Uterus (tissue), 4 donors: ENCODE measurements around the gene KLRC1. TPM values are rescaled to one million over a fixed set of nuclear protein-coding genes. Genes with fewer than 3 reads are reported as not detected.
"Not testable (repeated sequence)": the region's sequence is repeated elsewhere in the genome, so short reads cannot be mapped to it uniquely, and the experiment has no call there.

Experiments used
- DNase-seq, 2 donors: peaks; one replicate each; pipeline ENCODE4 v3.0.0-alpha.2; 2019 to 2020
- H3K27ac ChIP-seq, 2 donors: fragments of 200-600 bp; sonication (generic); 1 replicate in 1 of 2; 2 replicates in 1 of 2; pipeline ENCODE4 v1.5.1; 2016 to 2018
- H3K27me3 ChIP-seq, 2 donors: fragments of 200-600 bp; sonication (generic); one replicate each; pipeline ENCODE4 v1.5.1; 2018 to 2019; ENCODE audit warnings: control low read depth in 1 of 2
- H3K36me3 ChIP-seq, 2 donors: fragments of 200-600 bp; sonication (generic); one replicate each; pipeline ENCODE4 v1.5.1; 2019; ENCODE audit warnings: control low read depth in 1 of 2
- H3K4me1 ChIP-seq, 2 donors: fragments of 200-600 bp; sonication (generic); one replicate each; pipeline ENCODE4 v1.5.1; 2018 to 2019; ENCODE audit warnings: control low read depth in 1 of 2
- H3K4me3 ChIP-seq, 2 donors: fragments of 200-600 bp; sonication (generic); 1 replicate in 1 of 2; 2 replicates in 1 of 2; pipeline ENCODE4 v1.5.1; 2018 to 2019; ENCODE audit warnings: mild to moderate bottlenecking in 1 of 2
- H3K9me3 ChIP-seq, 2 donors: fragments of 200-600 bp; sonication (generic); one replicate each; pipeline ENCODE4 v1.5.1; 2019; ENCODE audit warnings: control low read depth in 1 of 2
- POLR2A ChIP-seq, 2 donors: fragments of 450-650 bp; IDR thresholded peaks; one replicate each; pipeline ENCODE4 v1.6.1; 2016; ENCODE audit warnings: antibody characterized with exemption in 2 of 2, mild to moderate bottlenecking in 1 of 2, moderate library complexity in 1 of 2
- intact Hi-C: fragments of 100-400 bp; cut with DNase I; formaldehyde crosslinking; loops from one replicate; pipeline ENCODE4 v1.15.1; 2023; ENCODE audit warnings: low total_unique reads
- total RNA-seq, 4 donors: library from RNA; depleted of rRNA in 3 of 4; stranded (reverse); fragments of >200 nt in 3 of 4; gene quantifications; one replicate each; pipeline versions ENCODE4 v1.1.0 to v1.2.4, GENCODE V29; 2014 to 2023
- TF ChIP-seq, protein P1 (sequence below), 4 experiments: fragments of 200-600 bp in 2 of 4; fragments of 450-650 bp in 2 of 4; sonication (generic) in 2 of 4; IDR thresholded peaks; one replicate each; pipeline ENCODE4 v1.5.1; 2016 to 2019; ENCODE audit warnings: antibody characterized with exemption in 4 of 4, mild to moderate bottlenecking in 2 of 4, moderate library complexity in 1 of 4
- donor health status: DM: yes; HTN: yes; CAD: no.

KLRC1 gene
- total RNA-seq, 4 donors from 2014 or later, result 1.2 to 1.7 TPM; not detected in 2

DNA sequence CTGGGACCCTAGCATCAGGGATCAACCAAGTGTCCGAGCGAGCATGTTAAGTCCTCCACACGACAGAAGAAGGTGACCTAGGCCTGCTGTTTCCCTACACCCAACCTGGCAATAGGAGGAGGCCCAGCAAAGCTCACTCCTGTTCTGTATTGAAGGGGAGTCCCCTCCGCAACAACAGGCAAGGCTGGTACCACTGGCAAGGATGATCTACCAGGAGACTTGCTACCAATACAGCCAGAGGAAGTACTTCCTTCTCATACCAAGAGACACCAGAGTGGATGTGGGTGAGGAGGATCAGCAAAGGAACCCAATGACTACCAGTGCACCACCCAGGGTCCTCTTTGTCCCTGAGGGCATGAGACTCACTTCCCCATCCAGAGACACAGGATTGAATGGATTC lies 4.9 kb downstream of the KLRC1 start:
- TF ChIP-seq, protein P1, sequence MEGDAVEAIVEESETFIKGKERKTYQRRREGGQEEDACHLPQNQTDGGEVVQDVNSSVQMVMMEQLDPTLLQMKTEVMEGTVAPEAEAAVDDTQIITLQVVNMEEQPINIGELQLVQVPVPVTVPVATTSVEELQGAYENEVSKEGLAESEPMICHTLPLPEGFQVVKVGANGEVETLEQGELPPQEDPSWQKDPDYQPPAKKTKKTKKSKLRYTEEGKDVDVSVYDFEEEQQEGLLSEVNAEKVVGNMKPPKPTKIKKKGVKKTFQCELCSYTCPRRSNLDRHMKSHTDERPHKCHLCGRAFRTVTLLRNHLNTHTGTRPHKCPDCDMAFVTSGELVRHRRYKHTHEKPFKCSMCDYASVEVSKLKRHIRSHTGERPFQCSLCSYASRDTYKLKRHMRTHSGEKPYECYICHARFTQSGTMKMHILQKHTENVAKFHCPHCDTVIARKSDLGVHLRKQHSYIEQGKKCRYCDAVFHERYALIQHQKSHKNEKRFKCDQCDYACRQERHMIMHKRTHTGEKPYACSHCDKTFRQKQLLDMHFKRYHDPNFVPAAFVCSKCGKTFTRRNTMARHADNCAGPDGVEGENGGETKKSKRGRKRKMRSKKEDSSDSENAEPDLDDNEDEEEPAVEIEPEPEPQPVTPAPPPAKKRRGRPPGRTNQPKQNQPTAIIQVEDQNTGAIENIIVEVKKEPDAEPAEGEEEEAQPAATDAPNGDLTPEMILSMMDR (IDR thresholded peaks at IDR 0.05), result no peak
- no peak for TF ChIP-seq POLR2A (IDR thresholded peaks at IDR 0.05)
- no peaks in the 10 kb centered on the region for H3K27me3 ChIP-seq
- H3K27ac ChIP-seq, result no peak overlapping the region
- no peak for DNase-seq
- no peaks in the 10 kb centered on the region for H3K36me3 ChIP-seq
- no peak overlapping the region for H3K4me3 ChIP-seq
- intact Hi-C loops, result no loop called here
- H3K4me1 ChIP-seq, result no peaks in the 10 kb centered on the region
- H3K9me3 ChIP-seq, result no peaks in the 10 kb centered on the region

DNA sequence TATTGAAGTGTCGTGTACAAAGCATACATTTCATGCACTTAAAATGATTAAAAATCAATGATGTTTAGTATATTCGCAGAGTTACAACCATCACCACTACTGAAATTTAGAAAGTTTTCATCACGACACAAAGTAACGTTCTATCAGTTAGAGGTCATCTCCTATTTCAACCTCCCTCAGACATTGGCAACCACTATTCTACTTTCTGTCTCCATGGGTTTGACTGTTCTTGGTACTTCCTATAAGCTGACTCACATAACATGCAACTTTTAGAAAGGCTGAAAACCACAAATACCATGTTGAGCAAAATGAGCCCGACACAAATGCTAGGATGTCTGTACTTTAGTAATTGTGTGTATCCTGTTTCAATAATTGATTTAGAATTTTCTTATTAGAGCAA lies 7.1 kb downstream of the KLRC1 start:
- H3K36me3 ChIP-seq, H3K27ac ChIP-seq, DNase-seq, intact Hi-C loops, H3K27me3 ChIP-seq, H3K4me1 ChIP-seq, H3K9me3 ChIP-seq, H3K4me3 ChIP-seq: not testable (repeated sequence)

DNA sequence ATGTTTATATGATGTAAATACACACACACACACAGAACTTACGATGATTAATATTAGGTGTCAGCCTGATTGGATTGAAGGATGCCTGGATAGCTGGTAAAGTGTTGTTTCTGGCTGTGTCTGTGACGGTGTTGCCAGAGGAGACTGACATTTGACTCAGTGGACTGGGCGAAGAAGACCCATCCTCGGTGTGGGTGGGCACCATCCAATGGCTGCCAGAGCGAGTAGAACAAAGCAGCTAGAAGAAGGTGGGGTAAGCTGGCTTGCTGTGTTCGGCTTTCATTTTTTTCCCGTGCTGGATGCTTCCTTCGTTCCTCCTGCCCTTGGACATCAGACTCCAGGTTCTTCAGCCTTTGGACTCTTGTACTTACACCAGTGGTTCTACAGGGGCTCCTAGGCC lies 12.0 kb downstream of the KLRC1 start:
- intact Hi-C loops, H3K27me3 ChIP-seq, H3K27ac ChIP-seq, DNase-seq, H3K4me1 ChIP-seq, H3K9me3 ChIP-seq, H3K36me3 ChIP-seq, H3K4me3 ChIP-seq: not testable (repeated sequence)

DNA sequence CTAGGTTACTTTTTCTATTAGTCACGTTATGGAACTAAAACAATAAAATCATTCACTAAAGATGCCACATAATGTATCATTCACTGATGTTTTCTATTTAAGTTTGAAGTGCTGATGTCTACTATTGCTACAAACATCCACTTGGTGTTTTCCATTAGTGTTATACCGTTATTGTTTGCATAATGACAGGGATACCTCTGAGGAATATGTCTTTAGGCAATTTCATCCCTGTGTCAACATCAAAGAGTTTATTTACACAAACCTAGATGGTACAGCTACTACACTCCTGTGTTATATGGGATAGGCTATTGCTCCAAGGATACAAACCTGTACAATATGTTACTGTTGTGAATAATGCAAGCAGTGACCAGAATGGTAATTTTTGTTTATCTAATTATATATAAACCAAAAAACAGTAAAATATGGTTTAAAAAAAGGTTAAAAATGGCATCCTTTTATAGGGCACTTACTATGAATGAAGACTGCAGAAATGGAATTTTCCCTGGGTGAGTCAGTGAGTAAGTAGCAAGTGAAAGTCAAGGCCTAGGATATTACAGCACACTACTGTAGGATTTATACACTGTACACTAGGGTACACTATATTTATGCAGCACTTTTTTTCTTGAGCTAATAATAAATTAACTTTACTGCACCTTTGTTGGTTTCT lies 13.4 kb downstream of the KLRC1 start:
- H3K27ac ChIP-seq, H3K4me1 ChIP-seq, intact Hi-C loops, H3K36me3 ChIP-seq, H3K27me3 ChIP-seq, H3K4me3 ChIP-seq, DNase-seq, H3K9me3 ChIP-seq: not testable (repeated sequence)

DNA sequence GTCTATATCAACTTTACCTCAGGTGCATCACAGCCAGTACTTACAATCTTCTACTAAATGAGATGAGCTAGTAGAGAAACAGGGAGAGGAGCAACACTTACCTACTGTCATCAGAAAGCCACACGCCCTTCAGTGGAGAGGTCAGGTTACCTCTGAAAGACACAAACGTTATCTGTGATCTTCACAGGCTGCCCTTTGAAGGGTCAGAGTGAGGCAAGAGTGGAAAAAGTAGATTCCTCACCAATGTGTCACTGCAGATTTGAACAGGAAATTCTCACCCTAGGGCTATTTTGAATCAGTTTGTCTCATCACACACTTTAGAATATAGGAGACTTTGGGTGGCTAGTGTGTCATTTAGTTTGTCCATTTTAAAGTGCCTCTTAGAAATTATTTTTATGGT lies 15.6 kb downstream of the KLRC1 start:
- intact Hi-C loops, H3K4me1 ChIP-seq, H3K9me3 ChIP-seq, DNase-seq, H3K27ac ChIP-seq, H3K36me3 ChIP-seq, H3K27me3 ChIP-seq, H3K4me3 ChIP-seq: not testable (repeated sequence)

DNA sequence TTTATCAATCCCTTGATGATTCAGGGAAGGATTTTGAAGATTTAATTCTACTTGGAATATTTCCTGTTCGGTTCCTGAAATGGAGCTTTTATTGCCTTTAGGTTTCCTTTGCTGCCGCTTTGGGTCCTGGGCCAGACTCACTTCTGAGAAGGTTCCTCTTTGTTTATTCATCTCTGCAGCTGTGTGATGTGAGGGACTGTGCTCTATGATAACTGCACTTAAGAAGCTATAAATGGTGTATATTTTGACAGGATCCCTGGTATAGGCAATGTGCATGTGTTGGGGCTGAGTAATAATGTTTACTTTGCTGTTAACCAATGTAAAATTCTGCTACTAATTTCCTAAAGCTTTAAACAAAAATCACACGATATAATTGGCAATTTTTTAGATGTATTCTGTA lies 17.4 kb downstream of the KLRC1 start, which contains the start of gene KLRC2:
Gene KLRC2 (minus strand): TSS at position 195 of the 400 bp plus-strand sequence. CDS start 24 bp downstream, at position 171.
- H3K4me1 ChIP-seq, intact Hi-C loops, H3K27me3 ChIP-seq, DNase-seq, H3K27ac ChIP-seq, H3K4me3 ChIP-seq, H3K9me3 ChIP-seq, H3K36me3 ChIP-seq: not testable (repeated sequence)

DNA sequence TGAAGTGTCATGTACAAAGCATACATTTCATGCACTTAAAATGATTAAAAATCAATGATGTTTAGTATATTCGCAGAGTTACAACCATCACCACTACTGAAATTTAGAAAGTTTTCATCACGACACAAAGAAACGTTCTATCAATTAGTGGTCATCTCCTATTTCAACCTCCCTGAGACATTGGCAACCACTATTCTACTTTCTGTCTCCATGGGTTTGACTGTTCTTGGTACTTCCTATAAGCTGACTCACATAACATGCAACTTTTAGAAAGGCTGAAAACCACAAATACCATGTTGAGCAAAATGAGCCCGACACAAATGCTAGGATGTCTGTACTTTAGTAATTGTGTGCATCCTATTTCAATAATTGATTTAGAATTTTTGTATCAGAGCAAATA lies 22.6 kb downstream of the KLRC1 start:
- H3K4me1 ChIP-seq, DNase-seq, H3K27me3 ChIP-seq, H3K9me3 ChIP-seq, H3K36me3 ChIP-seq, H3K27ac ChIP-seq, H3K4me3 ChIP-seq, intact Hi-C loops: not testable (repeated sequence)

DNA sequence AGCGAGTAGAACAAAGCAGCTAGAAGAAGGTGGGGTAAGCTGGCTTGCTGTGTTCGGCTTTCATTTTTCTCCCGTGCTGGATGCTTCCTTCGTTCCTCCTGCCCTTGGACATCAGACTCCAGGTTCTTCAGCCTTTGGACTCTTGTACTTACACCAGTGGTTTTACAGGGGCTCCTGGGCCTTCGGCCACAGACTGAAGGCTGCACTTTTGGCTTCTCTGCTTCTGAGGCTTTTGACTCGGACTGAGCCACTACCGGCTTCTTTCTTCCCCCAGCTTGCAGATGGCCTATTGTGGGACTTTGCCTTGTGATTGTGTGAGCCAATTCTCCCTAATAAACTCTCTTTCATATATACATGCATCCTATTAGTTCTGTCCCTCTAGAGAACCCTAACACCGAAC lies 27.2 kb downstream of the KLRC1 start:
- intact Hi-C loops, H3K4me1 ChIP-seq, H3K4me3 ChIP-seq, H3K27ac ChIP-seq, H3K36me3 ChIP-seq, DNase-seq, H3K27me3 ChIP-seq, H3K9me3 ChIP-seq: not testable (repeated sequence)

DNA sequence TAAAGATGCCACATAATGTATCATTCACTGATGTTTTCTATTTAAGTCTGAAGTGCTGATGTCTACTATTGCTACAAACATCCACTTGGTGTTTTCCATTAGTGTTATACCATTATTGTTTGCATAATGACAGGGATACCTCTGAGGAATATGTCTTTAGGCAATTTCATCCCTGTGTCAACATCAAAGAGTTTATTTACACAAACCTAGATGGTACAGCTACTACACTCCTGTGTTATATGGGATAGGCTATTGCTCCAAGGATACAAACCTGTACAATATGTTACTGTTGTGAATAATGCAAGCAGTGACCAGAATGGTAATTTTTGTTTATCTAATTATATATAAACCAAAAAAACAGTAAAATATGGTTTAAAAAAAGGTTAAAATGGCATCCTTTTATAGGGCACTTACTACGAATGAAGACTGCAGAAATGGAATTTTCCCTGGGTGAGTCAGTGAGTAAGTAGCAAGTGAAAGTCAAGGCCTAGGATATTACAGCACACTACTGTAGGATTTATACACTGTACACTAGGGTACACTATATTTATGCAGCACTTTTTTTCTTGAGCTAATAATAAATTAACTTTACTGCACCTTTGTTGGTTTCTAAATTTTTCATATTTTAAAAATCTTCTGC lies 28.8 kb downstream of the KLRC1 start:
- H3K9me3 ChIP-seq, H3K27ac ChIP-seq, H3K4me3 ChIP-seq, H3K27me3 ChIP-seq, intact Hi-C loops, H3K36me3 ChIP-seq, DNase-seq, H3K4me1 ChIP-seq: not testable (repeated sequence)

DNA sequence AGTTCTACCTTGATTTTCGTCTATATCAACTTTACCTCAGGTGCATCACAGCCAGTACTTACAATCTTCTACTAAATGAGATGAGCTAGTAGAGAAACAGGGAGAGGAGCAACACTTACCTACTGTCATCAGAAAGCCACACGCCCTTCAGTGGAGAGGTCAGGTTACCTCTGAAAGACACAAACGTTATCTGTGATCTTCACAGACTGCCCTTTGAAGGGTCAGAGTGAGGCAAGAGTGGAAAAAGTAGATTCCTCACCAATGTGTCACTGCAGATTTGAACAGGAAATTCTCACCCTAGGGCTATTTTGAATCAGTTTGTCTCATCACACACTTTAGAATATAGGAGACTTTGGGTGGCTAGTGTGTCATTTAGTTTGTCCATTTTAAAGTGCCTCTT lies 31.0 kb downstream of the KLRC1 start:
- H3K27me3 ChIP-seq, H3K27ac ChIP-seq, DNase-seq, intact Hi-C loops, H3K9me3 ChIP-seq, H3K4me1 ChIP-seq, H3K36me3 ChIP-seq, H3K4me3 ChIP-seq: not testable (repeated sequence)

DNA sequence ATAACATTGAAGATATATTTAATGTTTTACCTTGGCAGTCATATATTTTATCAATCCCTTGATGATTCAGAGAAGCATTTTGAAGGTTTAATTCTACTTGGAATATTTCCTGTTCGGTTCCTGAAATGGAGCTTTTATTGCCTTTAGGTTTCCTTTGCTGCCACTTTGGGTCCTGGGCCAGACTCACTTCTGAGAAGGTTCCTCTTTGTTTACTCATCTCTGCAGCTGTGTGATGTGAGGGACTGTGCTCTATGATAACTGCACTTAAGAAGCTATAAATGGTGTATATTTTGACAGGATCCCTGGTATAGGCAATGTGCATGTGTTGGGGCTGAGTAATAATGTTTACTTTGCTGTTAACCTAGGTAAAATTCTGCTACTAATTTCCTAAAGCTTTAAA lies 32.8 kb downstream of the KLRC1 start, which contains the start of gene KLRC3:
Gene KLRC3 (minus strand): TSS at position 262 of the 400 bp plus-strand sequence. CDS start 45 bp downstream, at position 217.
- H3K27me3 ChIP-seq, H3K36me3 ChIP-seq, H3K9me3 ChIP-seq, H3K27ac ChIP-seq, H3K4me1 ChIP-seq, intact Hi-C loops, H3K4me3 ChIP-seq, DNase-seq: not testable (repeated sequence)
